GM12864 (cell line): ENCODE data around the gene PRIM2.
A peak's percentile ranks its signal among the peaks of the same experiment; 100 is the strongest.
"Not testable (repeated sequence)": the region's sequence is repeated elsewhere in the genome, so short reads cannot be mapped to it uniquely, and the experiment has no call there.

Experiments
- DNase-seq: peaks from one replicate; pipeline ENCODE4 v3.0.0-alpha.2; 2011; ENCODE audit warnings: low read depth
- H3K4me3 ChIP-seq: 2 replicates; pipeline ENCODE4 v1.5.1; 2011; ENCODE audit warnings: mild to moderate bottlenecking, low read depth, low read length, control low read depth
- TF ChIP-seq, protein P1 (sequence below): IDR thresholded peaks from 2 replicates; pipeline ENCODE4 v1.5.1; 2011; ENCODE audit warnings: low read depth, mild to moderate bottlenecking, moderate library complexity, low read length, control low read depth, inconsistent platforms; ENCODE audit errors: missing control alignments

Gene PRIM2

DNA sequence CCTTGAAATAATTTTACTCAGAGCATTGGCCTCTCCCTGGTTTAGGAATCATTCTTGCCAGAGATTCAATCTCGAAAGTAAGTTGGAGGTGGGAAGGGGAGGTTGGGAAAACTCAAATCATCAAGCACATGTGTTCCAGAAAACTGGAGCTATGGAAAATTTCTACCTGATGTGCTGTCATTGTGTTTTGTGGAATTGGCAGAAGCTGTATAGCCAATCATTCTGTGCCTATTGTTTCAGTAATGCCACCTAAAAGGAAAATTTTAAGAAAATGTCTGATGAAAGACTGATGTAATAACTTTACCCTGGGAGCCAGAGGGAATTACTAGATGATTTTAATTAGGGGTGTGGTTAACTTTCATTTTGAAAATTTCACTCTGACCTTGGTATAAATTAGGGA, 187.8 kb downstream of the PRIM2 start:
- not testable (repeated sequence) for DNase-seq, H3K4me3 ChIP-seq

DNA sequence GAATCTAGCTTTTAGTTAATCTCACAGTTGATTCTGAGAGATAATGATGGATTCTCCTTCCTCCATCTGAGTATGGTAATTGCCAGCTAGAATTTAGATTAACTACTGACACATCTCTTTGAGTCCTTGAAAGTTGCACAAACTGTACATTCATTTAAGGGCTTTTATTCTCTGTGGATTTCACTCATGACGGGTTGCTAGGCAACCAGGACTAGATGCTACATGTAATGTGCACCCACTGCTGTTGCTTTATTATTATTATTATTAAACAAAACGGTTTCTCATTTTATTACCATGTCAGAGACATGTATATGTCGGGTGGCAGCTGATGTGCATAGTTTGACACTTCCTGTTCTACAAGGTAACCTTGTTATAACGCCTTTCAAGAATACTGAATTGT, 193.0 kb downstream of the PRIM2 start:
- not testable (repeated sequence) for DNase-seq

DNA sequence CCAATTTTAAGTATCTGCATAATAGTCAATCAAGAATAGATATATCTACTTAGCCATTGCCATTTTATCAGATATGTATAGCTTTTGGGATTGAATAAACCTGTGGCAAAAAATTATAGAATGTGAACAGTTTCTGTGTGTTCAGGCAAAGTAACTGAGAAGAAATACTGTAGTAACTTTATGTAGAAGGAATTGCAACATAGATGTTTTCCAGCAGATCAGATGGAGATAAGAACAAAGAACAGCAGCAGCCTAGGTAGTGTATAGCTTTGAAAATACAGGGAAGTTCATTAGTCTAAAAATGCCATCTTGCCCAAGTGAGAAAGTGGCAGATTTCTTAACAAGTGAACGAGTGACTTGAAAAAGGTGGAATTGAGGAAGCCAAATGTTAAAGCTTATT, 197.7 kb downstream of the PRIM2 start:
- not testable (repeated sequence) for H3K4me3 ChIP-seq, DNase-seq

More for the DNA sequence above, 193.0 kb downstream of the PRIM2 start:
- H3K4me3 ChIP-seq: not testable (repeated sequence)

GRCh38 chr6:57515845-57516244, 198.4 kb downstream of the PRIM2 start:
- not testable (repeated sequence) for DNase-seq, H3K4me3 ChIP-seq

DNA sequence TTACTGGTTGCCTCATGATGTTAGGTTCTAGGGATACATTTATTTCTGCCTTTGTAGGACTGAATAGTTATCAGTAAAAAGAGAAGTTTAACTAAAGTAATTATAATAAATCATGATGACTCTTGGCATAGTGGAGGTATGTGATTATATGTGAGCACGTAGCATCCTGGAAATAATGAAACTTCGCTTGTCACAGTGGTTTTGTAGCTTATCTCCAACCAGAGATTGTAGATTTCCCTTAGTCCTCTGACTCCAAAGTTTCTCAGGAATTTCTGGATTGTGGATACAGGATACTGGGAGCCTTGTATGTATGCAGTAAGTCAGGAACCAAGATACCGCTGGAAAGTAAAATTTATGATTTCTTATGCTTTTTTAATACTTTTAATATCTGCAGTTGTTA, 199.3 kb downstream of the PRIM2 start:
- not testable (repeated sequence) for H3K4me3 ChIP-seq, DNase-seq

GRCh38 chr6:57519198-57519597, 201.8 kb downstream of the PRIM2 start:
- not testable (repeated sequence) for DNase-seq, H3K4me3 ChIP-seq

- DNase-seq, H3K4me3 ChIP-seq: not testable (repeated sequence)
Measured at GRCh38 chr6:57521085-57521484, 203.7 kb downstream of the PRIM2 start.

GRCh38 chr6:57523221-57523620, 205.8 kb downstream of the PRIM2 start:
- not testable (repeated sequence) for H3K4me3 ChIP-seq

DNA sequence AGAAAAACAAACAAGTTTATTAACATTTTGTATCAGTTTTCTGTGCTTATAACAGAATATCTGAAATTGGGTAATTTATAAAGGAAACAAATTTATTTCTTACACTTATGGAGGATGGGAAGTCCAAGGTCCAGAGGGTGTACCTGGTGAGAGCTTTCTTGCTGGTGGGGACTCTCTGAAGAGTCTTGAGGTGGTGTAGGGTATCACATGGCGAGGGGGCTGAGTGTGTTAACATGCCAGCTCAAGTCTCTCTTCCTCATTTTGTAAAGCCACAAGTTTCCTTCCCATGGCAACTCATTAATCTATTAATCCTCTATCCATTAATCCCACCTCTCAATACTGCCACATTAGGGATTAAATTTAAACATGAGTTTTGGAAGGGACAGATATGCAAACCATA, 212.3 kb downstream of the PRIM2 start:
- not testable (repeated sequence) for DNase-seq, H3K4me3 ChIP-seq

More at GRCh38 chr6:57523221-57523620, 205.8 kb downstream of the PRIM2 start:
- not testable (repeated sequence) for DNase-seq

DNA sequence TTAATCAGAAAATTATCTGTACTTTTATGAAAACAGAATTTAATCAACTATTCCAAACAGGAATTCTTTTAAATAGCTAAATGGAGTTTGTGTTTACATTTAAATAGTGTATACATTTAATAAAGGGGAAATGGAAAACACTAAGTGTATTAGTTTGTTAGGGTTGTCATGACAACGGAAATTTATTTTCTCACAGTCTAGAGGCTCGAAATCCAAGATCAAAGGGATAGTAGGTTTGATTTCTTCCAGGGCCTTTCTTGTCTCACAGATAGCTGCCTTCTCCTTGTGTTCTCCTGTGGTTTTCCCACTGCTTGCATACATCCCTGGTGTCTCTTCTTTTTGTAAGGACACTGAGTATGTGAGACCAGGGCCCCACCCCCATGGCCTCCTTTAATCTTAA, 215.2 kb downstream of the PRIM2 start:
- not testable (repeated sequence) for DNase-seq, H3K4me3 ChIP-seq

DNA sequence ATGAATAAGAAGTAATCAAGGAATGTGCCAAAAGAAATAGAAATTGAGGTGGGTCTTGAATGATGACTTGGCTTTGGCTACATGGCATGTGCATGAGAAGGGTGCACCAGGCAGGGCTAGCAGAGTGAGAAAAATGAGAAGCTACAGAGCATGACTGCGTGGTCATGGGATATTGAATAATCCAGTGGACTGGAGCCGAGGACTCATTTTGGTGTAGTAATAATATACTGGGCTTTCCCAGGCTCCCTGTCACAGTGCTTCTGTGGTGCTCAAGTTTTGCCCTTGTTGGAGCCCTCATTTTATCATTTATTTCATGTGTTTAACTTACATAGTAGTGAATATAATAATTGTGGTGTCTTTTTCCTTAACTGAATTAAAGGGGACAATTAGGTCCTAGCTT, 217.7 kb downstream of the PRIM2 start:
- not testable (repeated sequence) for DNase-seq, H3K4me3 ChIP-seq

DNA sequence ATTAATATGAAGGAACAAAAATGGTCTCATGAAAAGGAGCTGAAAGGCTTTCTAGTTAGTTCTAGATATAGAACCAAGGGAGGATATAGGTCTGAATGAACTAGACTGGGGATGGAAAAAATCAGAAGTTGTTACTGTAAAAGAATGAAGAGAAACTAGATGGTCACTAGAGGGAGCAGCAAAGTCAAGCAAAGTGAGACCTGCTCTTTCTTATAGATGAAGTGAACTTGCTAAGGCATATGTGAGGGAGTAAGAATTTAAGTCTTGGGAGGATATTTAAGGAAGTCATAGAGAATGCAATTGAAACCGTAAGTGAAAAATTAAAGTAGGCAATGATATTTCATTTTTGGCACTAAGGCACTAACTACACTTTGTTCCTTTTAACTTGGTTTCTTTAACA, 218.6 kb downstream of the PRIM2 start:
- TF ChIP-seq, protein P1, sequence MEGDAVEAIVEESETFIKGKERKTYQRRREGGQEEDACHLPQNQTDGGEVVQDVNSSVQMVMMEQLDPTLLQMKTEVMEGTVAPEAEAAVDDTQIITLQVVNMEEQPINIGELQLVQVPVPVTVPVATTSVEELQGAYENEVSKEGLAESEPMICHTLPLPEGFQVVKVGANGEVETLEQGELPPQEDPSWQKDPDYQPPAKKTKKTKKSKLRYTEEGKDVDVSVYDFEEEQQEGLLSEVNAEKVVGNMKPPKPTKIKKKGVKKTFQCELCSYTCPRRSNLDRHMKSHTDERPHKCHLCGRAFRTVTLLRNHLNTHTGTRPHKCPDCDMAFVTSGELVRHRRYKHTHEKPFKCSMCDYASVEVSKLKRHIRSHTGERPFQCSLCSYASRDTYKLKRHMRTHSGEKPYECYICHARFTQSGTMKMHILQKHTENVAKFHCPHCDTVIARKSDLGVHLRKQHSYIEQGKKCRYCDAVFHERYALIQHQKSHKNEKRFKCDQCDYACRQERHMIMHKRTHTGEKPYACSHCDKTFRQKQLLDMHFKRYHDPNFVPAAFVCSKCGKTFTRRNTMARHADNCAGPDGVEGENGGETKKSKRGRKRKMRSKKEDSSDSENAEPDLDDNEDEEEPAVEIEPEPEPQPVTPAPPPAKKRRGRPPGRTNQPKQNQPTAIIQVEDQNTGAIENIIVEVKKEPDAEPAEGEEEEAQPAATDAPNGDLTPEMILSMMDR: peak; percentile 22
- H3K4me3 ChIP-seq, DNase-seq: not testable (repeated sequence)

DNA sequence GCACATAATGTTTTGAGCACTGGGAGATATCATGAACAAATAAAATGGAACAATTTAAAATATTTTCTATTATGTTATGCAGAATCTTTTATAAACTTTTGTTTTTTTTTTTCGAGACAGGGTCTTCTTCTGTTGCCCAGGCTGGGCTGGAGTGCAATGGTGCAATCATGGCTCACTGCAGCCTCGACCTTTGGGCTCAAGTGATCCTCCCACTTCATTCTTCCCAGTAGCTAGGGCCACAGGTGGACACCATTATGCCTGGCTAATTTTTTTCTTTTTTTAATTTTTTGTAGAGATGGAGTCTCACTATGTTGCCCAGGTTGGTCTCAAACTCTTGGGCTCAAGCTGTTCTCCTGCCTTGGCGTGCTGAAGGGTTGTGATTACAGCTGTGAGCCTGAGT, 220.5 kb downstream of the PRIM2 start:
- not testable (repeated sequence) for H3K4me3 ChIP-seq, DNase-seq

DNA sequence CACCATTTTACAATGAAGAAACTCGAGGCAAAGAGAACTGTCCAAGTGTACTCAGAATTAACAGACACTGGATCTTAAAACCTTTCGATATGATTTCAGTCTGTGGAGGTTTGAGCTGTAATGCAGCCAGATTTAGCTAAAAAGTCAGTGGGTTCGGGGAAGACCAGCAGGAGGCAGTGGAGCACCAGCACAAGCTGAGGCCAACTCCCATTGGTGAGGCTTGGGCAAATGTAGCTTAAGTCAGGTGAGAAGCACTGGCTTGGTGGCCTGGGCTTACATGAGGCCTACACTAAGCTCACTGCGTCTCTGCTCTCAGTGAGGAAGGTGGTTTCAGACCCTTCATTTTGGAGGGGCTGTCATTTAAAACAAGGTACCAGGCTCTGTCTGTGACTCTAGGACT, 234.5 kb downstream of the PRIM2 start:
- not testable (repeated sequence) for H3K4me3 ChIP-seq, DNase-seq

DNA sequence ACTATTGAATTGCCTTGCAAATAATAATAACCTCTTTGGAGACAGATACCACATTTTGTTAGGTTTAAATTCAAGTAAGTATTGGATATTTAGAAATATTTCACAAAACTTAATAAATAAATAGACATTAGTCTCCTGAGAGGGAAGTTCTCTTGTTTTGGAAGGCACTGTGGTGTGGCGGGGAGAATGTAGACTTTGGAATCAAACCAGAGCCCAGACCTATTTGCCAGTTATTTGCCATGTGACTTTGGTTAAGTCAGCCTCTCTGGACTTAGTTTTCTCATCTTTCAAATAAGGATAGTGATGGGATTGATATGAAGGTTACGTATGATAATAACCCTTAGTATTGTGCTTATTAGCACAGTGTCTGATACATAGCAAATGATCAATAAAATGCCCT, 240.4 kb downstream of the PRIM2 start:
- not testable (repeated sequence) for DNase-seq, H3K4me3 ChIP-seq

DNA sequence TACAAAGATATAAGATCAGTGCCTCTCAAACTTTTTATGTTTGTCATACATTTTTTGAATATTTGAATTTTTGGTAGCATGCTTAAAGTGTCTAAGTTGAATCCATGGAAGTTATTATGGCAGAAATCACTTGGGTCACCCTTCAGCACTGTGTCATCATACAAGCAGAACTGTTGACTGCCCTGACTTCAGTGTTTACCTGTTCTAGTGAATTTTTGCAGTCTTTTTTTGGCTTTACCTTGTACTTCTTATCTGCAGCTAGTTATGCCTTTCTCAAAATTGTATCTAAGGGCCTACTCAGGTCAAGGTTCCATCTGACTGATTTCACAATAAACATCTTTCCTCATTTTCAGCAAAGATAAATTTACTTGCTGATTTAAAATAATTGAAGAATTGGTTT, 241.7 kb downstream of the PRIM2 start:
- DNase-seq: not testable (repeated sequence)

DNA sequence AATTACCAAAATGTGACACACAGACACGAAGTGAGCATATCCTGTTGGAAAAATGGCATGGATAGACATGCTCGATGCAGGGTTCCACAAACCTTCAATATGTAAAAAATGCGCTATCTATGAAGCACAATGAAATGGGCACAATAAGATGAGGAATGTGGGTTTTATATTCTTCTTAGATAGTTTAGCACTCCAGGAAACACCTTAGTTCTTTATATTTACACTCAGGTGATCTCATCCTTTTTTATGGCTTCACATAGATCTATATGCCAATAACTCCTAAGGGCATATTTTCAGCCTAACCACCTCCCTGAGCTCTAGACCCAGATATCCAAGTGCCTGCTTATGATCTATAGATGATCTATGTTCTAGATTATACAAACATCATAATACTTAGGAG, 244.8 kb downstream of the PRIM2 start:
- H3K4me3 ChIP-seq, DNase-seq: not testable (repeated sequence)

More for the DNA sequence above, 241.7 kb downstream of the PRIM2 start:
- H3K4me3 ChIP-seq: not testable (repeated sequence)

DNA sequence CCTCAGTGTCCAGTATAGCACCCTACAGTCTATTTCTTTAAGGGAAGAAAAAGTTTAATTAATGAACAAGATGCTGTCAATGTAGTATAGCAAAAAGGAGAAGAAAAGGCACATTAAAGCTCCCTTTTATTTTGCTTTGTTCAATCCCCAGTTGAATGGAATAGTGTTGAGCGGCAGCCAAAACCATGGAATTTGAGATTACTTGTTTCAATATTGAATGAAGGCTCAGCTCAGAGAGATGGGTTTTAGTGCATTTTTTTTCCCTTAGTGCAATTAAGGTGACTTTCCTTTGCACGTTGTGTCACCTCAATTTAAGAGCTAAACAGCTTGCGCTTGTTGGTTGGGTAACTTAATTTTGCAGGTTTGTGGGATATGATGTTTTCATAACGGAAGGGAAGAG, 254.7 kb downstream of the PRIM2 start:
- not testable (repeated sequence) for DNase-seq, H3K4me3 ChIP-seq

DNA sequence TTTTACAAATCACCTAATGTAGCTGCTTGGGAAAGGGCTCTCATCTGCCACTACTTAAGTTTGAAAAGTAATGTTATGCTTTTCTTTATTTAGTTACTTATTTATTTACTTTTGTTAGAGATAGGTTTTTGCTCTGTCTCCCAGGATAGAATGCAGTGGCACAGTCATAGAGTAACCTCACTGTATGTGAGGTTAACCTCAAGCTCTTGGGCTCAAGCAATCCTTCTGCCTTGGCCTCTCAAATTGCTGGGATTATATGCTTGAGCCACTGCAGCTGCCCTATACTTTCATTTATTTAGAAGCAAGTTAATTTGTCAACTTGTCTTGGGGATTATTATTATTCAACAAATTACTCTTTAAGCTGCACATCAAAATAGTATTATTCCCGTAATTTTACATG, 255.4 kb downstream of the PRIM2 start:
- not testable (repeated sequence) for H3K4me3 ChIP-seq, DNase-seq

- DNase-seq, H3K4me3 ChIP-seq: not testable (repeated sequence)
Measured at GRCh38 chr6:57577023-57577422, 259.6 kb downstream of the PRIM2 start.
